Measurements from ENCODE around the gene PSMA8.

GRCh38 chr18:26096852-26097251 is 36.8 kb upstream of the PSMA8 start:
- TF ChIP-seq CTCF (CRISPR knock-in tag; IDR thresholded peaks at IDR 0.05) (no peak), MAZ (IDR thresholded peaks at IDR 0.05; ENCODE audit: borderline replicate concordance, low read depth, low read length) (no peak), MAZ (CRISPR knock-in tag; IDR thresholded peaks at IDR 0.05; ENCODE audit: low read depth) (no peak), PTBP1 (IDR thresholded peaks at IDR 0.05; ENCODE audit: low read depth, low read length, poor library complexity, severe bottlenecking) (no peak), XRCC5 (optimal IDR thresholded peaks at IDR 0.05; ENCODE audit: low read length) (no peak), ZNF101 (CRISPR knock-in tag; IDR thresholded peaks at IDR 0.05; ENCODE audit: borderline replicate concordance, low read depth) (no peak), POLR2A (IDR thresholded peaks at IDR 0.05; ENCODE audit: insufficient read depth in 1 of 2, low read depth in 2 of 2, low read length in 2 of 2) (no peak), ATF1 (CRISPR knock-in tag; IDR thresholded peaks at IDR 0.05) (no peak), SKI (IDR thresholded peaks at IDR 0.05; ENCODE audit: partially characterized antibody) (no peak)
- TF ChIP-seq, protein P1, sequence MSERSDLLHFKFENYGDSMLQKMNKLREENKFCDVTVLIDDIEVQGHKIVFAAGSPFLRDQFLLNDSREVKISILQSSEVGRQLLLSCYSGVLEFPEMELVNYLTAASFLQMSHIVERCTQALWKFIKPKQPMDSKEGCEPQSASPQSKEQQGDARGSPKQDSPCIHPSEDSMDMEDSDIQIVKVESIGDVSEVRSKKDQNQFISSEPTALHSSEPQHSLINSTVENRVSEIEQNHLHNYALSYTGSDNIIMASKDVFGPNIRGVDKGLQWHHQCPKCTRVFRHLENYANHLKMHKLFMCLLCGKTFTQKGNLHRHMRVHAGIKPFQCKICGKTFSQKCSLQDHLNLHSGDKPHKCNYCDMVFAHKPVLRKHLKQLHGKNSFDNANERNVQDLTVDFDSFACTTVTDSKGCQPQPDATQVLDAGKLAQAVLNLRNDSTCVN (CRISPR knock-in tag; IDR thresholded peaks at IDR 0.05; ENCODE audit: borderline replicate concordance) = no peak
- TF ChIP-seq, protein P2, sequence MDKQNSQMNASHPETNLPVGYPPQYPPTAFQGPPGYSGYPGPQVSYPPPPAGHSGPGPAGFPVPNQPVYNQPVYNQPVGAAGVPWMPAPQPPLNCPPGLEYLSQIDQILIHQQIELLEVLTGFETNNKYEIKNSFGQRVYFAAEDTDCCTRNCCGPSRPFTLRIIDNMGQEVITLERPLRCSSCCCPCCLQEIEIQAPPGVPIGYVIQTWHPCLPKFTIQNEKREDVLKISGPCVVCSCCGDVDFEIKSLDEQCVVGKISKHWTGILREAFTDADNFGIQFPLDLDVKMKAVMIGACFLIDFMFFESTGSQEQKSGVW (CRISPR knock-in tag; IDR thresholded peaks at IDR 0.05; ENCODE audit: borderline replicate concordance) = no peak

Data from HepG2 (cell line).